HG02798 (cell line): Measurements from ENCODE around the gene HIVEP3.

Experiments used
- ATAC-seq: cut with Tn5 transposase; IDR thresholded peaks from one replicate; pipeline ENCODE4 v1.9.1; 2021; ENCODE audit warnings: mild to moderate bottlenecking; ENCODE audit not compliant: unreplicated experiment, poor library complexity

Gene HIVEP3

DNA sequence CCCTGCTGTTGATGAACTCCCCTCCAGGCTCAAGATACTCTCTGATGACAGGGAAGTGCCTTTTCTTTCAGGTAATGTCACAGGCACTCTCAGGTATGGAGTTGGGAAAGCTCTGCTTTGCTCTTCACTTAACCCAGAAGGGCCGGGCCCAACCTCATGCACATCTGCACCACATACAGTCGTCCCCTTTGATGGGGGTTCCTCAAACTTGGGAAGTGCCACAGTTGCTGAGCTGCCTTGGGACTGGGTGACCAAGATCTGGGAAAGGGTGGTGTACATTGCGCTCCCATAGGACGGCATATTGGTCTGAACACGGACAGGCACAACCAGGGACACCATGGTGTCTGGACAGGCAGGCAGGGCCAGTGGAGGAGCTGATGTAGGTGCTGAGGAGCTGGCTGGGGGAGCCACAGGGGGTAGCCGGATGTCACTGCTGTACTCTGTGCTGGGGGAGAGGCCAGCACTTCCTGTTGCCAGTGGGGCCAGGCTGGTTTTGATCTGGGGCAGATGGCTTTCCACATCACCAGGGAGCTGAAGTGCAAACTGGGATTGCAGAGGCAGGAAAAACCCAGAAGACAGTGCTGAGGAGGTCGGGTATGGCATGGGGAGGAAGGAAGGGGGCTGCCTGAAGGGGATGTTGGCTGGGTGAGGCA is 338.1 kb downstream of the HIVEP3 start:
- ATAC-seq, result no peak

DNA sequence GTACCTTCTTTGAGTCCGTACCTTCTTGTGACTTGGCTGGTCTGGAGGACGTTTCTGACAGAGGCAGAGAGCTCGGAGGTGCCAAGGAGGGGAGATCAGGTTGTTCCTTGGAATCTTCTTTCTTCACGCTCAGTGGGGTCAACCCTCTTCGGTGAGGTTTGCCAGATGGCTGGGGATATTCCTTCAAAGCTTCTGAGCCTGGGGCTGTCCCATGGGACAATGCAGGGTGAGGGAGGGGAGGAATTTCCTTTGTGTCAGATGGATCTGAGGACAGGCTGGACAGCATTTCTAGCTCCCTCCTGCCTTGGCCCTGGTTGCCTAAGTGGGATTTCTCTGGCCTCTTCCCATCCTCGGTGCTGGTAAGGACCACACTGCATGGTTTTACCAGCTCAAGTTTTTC is 338.7 kb downstream of the HIVEP3 start:
- ATAC-seq, result no peak

DNA sequence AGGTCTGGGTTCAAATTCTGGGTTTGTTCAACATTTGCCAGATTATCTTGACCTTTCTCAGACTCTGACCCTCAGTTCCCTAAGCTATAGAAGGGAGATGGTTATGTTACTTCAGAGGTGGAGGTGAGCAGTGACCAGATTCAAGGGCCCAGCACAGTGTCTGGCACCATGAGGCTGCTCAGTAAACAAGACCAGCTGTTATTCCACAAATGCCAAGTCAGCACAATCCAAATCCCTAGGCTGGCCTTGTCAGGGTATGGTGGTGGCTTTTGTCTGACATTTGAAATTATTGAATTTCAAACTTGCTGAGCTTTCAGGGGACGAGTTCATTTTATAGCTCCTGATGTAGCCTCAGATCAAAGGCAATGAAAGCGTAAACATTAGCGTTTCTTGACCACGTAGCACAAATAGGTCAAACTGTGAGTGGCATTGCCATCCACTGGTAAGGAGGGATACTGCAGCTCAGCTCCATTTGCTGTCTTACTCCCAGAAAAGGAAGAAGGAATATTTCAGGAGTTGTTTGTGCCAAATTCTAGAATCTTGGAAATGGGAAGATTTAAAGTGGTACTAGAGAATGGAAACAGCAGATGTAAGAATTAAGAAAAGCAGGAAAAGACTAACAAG is 339.9 kb downstream of the HIVEP3 start:
- no peak for ATAC-seq

DNA sequence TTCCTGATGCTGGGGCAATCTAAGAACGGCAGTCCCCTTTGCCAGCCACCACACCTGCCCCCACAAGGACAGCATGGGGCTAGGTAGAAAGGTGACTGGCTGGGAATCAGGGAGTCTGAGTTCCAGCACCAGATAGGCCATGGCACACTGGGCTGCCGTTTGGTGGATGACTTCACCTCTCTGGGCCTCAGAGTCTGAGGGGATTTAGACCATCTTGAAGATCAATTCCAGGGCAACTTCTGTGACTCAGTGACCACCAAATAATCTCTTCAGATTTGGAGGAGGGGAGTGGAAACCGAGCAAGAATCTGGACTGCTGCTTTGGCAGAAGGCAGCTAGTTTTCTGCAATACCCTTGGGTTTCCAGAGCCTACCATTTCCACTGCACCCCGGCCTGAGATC is 342.1 kb downstream of the HIVEP3 start:
- no peak for ATAC-seq

DNA sequence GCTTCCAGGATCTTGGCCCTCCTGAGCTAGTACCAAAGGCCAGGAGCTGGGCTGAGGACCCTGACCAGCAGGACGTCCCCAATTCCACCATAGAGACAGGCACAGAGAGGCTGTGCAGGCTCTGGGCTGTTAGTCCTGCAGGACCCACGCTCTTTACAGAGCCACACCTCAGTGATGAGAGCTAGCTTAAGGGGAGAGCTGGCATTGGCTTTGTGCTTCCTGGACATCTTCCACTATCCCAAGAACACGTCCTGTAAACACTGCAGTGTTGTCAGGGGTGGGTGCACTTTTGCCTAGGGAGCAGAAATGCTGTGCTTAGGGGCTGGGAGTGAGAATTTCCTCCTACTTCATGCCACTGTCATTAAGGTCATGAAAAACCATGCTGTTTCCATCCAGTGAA is 342.5 kb downstream of the HIVEP3 start:
- ATAC-seq, result no peak

DNA sequence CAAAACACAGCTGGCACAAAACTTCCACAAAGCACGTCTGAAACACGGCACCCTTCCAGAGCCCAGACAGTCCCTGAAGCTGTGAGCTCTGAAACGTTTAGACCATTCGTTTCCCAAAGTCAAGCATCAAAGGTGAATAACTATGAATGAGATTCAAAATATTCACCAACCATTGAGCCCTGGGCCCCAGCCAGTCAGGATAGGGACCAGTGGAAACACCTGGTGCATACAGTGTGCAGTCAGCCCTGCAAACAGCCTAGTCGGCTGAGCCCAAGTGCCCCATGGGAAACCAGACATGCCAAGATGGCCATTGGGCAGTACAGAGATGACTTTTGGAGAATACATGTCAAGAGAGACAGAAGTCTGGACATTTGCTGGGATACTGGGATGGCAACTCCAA is 343.9 kb downstream of the HIVEP3 start:
- ATAC-seq, result no peak

DNA sequence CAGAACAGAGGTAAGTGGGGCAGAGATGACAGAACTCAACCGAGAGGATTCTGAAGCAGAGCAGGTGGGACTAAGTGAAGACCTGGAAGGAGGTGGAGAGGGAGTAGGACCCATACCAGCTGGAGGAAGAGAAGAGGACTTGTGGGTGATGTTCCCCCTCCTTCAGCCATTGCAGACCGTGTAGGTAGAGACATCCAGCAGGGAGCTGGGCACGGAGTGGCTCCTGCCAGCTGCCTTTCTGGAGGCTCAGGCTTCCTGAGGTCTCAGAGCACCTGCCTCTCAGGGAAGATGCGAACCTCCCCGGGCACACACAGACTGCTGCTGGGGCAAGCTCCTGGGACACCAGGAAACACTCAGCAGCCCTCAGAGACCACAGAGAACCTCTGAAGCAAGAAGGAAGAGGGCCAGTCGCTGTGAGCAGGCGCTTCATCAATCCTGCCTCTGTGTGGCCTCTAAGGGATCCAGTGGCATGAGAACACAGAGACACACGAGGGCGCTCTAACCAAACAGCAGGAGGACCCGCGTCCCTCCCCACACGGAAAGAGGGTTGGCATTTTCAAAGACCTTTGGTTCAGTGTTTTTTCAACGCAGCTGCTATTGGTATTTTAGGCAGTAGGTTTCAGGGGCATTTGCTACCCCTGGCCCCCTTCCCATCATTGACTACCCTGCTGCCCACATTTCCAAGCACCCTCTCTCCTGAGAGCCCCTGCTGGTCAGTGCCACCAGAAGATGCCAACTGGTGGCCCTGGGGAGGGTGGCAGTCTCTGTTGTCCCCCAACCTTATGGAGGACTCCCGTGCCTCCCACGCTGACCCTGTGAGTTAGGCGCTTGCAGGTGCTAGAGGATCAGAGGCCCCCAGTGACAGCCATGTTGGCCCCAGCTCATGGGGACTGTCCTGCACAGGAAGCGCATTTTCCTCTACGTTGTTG is 344.7 kb downstream of the HIVEP3 start:
- ATAC-seq, result peak; percentile 71

DNA sequence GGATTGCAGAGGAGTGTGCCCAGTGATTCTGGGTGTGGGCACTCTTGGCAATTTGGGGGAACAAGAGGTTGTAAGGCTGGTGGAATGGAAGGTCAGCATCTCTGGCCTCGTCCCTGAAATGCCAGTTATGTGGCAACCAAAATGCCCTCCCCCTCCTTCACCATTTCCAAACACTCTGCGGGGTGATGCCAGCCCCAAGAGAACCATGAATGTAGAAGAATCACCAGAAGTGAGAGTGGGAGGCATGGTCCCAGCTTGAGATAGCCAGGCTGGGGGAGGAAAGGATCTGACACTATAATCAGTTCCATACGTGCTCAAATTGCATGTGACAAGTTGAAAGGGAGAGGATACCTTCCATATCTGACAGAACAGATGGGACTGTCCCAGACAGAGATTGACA is 345.5 kb downstream of the HIVEP3 start:
- ATAC-seq, result no peak

DNA sequence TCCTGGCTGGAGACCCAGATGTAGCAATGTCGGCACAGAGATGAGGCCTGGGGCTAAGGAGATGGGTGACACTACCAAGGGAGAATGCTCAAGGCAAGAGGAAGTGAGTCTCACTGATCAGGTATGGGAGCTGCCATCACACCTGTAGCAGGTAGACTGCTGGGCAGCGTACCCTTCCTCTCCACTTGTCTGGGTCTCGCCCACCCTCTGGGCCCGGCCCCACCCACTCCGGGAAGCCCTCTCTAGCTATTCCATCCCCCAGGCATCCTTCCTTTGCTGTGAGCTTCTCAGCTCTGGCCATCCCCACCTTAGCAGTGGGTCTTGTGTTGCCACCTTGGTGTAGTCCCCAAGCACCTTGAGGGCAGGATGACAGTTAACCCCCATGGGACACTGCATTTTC is 346.5 kb downstream of the HIVEP3 start:
- no peak for ATAC-seq

DNA sequence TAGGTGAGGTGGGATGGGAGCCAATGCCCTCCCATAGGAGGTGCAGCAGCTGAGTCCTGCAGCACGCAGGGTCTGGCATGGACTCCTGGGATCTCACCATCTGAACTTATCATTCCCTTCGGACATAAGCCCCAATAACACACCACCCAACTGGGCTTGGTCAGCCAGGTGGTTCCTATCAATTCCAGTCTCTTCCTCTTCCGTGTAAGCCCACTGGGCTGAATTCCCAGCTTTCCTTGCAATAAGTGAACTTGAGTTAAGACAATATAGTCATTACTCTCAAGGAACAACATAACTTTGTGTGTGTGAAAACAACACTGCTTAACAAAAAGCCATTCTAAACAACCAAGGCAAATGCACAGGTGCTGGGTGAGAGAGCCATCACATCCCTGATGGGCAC is 347.7 kb downstream of the HIVEP3 start:
- ATAC-seq, result no peak

DNA sequence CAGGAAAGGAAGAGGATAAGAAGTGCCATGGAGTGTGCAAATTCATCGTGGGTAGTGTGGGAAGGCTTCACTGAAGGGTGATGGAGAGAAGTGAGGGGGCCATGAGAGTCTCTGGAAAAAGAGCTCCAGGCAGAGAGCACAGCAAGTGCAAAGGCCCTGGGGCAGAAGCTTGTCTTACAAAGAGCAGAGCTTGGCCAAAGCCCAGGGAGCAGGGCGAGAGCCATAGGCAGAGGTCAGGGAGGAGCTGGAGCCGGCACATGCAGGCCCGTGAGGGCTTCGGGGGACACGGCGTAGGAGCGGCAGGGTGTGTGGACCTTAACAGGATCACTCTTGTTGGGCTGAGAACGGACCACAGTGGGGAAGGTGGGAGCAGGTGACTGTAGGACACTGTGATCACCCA is 350.5 kb downstream of the HIVEP3 start:
- ATAC-seq, result no peak

DNA sequence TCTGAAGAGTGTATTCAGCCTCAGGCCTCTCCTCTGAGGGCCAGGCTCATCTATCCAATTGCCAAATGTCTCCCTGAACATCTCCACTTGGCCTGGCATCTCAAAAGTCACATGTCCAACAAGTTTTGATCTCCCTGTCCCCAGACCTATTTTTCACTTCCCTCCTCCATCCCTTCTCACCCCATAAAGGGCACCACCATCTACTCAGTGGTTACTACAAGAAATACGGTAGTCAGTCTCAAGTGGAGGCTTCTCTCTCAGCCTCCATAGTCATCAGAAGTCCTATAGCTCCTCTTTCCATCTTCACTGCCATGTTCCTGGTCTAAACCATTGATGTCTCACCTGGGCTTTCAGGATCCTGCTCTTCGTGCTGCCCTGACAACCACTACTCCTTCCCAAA is 351.8 kb downstream of the HIVEP3 start:
- ATAC-seq, result no peak

DNA sequence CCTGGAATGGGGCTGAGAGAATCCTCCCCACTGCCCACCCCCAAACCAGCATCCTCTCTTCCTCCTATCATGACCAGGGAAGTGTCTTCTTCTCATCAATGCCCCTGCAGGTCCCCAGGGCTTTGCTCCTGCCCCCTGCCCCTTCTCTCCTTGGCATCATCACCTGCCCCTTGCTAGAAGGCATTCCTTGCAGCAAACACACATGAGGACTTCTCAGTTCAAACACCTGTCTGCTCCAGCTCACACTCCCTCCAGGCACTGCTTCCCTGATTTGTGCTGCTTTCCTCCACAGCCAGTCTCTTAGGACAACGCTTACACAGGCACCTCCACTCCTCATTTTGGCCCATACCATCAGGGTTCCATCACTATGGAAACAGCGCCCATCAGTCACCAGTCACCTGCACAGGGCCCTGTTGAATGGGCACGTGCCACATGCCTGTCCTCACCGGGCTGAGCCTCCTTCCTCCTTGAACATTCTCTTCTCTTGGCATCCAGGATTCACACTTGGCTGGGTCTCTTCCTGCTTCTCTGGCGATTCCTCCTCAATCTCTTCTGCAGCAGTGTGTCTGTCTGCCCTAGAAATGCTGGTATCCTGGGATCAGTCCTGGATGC is 352.3 kb downstream of the HIVEP3 start:
- no peak for ATAC-seq

DNA sequence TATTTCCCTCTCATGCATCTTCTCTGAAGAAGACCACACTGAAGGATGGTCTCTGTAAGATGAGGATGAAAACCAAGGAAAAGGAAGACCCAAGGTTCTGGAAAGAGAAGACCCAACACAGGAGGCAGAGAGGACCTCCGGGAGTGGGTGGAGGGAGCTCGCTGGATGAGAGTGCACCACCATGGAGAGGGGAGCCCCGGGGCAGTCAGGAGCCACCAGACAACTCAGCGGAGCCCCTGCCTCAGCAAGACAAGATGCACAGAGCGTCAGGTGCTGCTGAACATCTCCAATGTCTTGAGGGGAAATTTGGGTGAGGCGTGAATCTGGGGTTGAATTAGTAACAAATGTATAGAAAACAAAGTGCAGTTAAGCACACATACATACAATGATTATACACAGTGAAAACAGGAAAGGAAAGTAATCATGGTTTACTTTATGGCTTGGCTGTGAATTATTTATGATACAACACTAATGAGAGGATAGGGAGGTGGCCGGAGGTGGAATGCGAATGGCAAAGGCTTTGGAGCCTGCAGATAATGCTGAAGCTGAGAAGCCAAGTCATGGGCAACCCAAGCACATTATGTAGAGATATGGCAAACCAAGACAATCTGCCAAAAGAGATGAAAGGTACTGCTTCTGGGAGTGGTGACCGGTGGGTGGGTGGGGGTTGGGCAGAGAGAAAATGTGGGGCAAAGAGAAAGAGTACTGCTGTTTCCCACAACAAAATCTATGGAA is 353.8 kb downstream of the HIVEP3 start:
- no peak for ATAC-seq

DNA sequence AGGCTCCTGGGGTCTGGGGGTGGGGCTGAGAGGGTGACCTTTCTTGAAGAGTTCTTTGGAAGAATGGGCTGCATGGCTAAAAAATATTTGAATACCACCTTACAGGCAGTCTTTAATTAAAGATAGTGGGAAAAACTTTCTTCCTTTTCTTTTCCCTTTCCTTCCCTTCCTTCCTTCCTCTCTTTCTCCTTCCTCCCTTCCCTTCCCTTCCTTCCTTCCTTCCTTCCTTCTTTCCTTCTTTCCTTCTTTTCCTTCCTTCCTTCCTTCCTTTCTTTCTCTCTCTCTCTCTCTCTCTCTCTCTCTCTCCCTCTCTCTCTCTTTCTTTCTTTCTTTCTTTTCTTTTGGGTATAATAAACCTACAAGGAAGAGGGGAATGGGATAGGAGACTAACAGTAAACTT is 356.4 kb downstream of the HIVEP3 start:
- no peak for ATAC-seq

DNA sequence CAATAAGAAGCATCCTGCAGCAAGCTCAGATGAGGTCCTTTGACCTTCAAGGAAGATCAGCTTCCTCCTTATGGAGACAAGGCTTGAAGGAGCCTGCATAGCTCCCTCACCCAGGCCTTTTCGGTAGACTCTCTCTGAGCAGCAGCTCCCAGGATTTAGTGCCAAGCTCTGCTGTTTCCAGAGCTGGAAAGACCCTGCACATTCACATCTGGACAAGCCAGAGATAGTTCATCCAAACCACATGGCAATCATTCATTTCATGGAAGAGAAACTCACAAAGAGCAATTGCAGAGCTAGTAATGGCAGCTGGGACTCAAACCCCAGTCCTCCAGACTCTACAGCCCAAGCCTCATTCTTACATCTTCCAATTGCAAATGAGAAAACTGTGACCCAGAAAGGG is 357.8 kb downstream of the HIVEP3 start:
- no peak for ATAC-seq

DNA sequence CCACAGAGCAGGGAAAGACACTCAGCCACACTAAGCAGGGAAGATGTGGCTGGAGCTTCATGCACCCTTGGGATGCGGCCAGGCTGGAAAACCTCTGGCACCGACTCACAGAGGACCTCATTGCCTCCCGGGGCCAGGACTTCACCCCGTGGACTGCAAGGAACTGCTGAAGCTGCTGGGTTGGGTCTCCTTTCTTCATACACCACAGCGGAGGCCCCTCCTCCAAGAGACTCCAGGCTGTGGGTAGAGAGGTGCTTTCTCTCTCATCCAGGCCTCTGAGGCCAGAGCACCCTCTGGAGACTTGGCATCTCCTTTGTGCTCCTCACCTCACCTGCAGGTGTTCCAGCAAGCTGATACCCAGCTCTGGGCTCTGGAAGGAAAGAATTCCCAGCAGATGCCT is 358.2 kb downstream of the HIVEP3 start:
- ATAC-seq, result no peak

DNA sequence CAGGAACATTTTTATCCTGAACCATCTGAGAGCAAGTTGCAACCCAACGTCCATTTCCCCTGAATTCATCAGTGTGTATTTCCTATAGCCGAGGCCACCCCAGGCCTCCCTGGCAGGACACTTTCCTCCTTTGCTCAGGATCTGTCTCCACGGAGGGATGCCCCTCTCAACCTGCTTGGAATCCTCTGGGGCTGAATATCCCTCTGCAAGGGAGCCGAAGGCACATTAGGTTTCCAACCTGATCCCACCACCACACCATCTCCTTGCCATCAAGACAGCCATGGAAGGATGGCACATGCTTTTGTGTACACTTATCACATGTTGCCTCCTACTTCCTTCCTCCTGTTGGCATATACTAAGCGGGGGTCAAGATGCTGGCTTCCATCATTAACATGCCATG is 359.4 kb downstream of the HIVEP3 start:
- no peak for ATAC-seq

DNA sequence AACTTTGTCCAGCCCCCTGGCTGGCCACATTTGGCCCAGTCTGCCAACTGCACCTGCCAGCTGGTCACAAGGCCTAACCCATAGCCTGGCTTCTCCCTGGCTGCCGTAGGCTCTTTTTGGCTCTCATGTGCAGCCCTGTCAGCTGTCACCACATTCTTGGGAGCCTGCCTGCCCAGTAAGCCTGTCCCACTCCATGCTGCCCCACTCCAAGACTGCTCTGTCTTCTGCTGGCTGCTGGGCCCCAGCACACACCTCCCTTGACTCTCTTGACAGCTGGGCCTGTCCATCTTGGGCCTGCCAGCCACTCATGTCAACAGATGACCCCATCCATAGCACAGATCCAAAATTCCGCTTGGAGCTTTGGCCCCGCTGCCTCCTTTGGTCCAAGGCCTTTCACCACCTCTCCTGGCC is 360.0 kb downstream of the HIVEP3 start:
- ATAC-seq, result no peak

DNA sequence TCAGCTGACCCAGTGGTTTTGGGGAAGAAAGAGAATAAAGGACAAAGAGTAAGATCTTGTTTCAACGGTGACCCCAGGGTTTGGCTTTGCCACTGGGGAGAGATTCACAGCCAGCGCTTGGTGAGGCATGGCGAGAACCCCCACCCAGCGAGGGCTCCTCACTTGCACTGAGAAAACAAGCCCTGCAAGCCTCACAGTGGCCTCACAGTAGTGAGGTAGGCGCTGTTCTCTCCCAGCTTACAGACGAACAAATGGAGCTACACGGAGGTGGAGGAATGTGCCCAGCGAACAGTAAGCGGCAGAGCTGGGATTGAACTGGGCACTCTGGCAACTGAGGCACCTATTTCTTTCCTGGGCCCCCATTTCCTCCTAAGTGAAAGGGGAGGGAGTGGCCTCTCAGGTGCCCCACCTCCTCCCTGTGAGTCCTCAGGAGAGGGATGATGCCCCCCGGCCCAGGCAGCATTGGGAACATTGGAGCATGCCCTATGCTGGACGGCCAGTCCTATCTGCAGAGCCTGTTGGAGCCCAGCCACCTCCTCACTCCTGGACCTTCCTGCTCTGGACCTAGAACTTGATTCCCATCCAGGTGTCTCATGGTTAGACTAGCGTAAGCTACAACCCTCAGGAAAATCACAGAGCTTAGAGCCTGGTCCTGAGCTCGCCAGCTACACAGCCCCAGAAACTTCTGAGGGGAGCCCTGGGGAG is 360.8 kb downstream of the HIVEP3 start:
- no peak for ATAC-seq
